Gastrocnemius medialis (tissue), 4 donors: Measurements from ENCODE around the gene RSPH9.
A peak's percentile ranks its signal among the peaks of the same experiment; 100 is the strongest.

ENCODE experiments used
- POLR2A ChIP-seq, 2 donors: fragments of 450-650 bp; IDR thresholded peaks; one replicate each; pipeline ENCODE4 v1.6.1; 2017; ENCODE audit warnings: antibody characterized with exemption in 2 of 2, mild to moderate bottlenecking in 2 of 2, moderate library complexity in 2 of 2
- TF ChIP-seq, protein P1 (sequence below), 5 experiments: fragments of 450-650 bp in 3 of 5; fragments of 200-600 bp in 2 of 5; sonication (generic) in 2 of 5; IDR thresholded peaks in 4 of 5; conservative IDR thresholded peaks in 1 of 5; 1 replicate in 4 of 5; 2 replicates in 1 of 5; pipeline ENCODE4 v1.5.1; 2016 to 2019; ENCODE audit warnings: antibody characterized with exemption in 5 of 5, mild to moderate bottlenecking in 3 of 5, moderate library complexity in 3 of 5

GRCh38 chr6:43676962-43677606, 32.2 kb downstream of the RSPH9 start:
- no peak for TF ChIP-seq POLR2A (IDR thresholded peaks at IDR 0.05)
- TF ChIP-seq, protein P1, sequence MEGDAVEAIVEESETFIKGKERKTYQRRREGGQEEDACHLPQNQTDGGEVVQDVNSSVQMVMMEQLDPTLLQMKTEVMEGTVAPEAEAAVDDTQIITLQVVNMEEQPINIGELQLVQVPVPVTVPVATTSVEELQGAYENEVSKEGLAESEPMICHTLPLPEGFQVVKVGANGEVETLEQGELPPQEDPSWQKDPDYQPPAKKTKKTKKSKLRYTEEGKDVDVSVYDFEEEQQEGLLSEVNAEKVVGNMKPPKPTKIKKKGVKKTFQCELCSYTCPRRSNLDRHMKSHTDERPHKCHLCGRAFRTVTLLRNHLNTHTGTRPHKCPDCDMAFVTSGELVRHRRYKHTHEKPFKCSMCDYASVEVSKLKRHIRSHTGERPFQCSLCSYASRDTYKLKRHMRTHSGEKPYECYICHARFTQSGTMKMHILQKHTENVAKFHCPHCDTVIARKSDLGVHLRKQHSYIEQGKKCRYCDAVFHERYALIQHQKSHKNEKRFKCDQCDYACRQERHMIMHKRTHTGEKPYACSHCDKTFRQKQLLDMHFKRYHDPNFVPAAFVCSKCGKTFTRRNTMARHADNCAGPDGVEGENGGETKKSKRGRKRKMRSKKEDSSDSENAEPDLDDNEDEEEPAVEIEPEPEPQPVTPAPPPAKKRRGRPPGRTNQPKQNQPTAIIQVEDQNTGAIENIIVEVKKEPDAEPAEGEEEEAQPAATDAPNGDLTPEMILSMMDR (IDR thresholded peaks at IDR 0.05 in 4 of 5, conservative IDR thresholded peaks at IDR 0.05 in 1 of 5), result peak in 1 of 5 experiments; percentile 46
